ENCODE measurements around the gene SLC11A2.

Gene SLC11A2

GRCh38 chr12:50990147-50990727 is 35.9 kb downstream of the SLC11A2 start:
- no peak for ATAC-seq
- TF ChIP-seq CSRNP3 (CRISPR knock-in tag; IDR thresholded peaks at IDR 0.05) = no peak
- no peak for TF ChIP-seq ZC3H10 (CRISPR knock-in tag; IDR thresholded peaks at IDR 0.05)
- no peak for TF ChIP-seq ZNF8 (CRISPR knock-in tag; IDR thresholded peaks at IDR 0.05)
- TF ChIP-seq ISL1 (CRISPR knock-in tag; IDR thresholded peaks at IDR 0.05) = no peak
- no peak for TF ChIP-seq ESRRG (CRISPR knock-in tag; IDR thresholded peaks at IDR 0.05)
- TF ChIP-seq, protein P1, sequence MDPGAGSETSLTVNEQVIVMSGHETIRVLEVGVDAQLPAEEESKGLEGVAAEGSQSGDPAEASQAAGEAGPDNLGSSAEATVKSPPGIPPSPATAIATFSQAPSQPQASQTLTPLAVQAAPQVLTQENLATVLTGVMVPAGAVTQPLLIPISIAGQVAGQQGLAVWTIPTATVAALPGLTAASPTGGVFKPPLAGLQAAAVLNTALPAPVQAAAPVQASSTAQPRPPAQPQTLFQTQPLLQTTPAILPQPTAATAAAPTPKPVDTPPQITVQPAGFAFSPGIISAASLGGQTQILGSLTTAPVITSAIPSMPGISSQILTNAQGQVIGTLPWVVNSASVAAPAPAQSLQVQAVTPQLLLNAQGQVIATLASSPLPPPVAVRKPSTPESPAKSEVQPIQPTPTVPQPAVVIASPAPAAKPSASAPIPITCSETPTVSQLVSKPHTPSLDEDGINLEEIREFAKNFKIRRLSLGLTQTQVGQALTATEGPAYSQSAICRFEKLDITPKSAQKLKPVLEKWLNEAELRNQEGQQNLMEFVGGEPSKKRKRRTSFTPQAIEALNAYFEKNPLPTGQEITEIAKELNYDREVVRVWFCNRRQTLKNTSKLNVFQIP (CRISPR knock-in tag; IDR thresholded peaks at IDR 0.05; ENCODE audit: borderline replicate concordance, low read depth) = no peak
- TF ChIP-seq TCF4 (CRISPR knock-in tag; IDR thresholded peaks at IDR 0.05; ENCODE audit: borderline replicate concordance) = no peak
- TF ChIP-seq PPARA (CRISPR knock-in tag; IDR thresholded peaks at IDR 0.05; ENCODE audit: borderline replicate concordance) = no peak
- TF ChIP-seq, protein P2, sequence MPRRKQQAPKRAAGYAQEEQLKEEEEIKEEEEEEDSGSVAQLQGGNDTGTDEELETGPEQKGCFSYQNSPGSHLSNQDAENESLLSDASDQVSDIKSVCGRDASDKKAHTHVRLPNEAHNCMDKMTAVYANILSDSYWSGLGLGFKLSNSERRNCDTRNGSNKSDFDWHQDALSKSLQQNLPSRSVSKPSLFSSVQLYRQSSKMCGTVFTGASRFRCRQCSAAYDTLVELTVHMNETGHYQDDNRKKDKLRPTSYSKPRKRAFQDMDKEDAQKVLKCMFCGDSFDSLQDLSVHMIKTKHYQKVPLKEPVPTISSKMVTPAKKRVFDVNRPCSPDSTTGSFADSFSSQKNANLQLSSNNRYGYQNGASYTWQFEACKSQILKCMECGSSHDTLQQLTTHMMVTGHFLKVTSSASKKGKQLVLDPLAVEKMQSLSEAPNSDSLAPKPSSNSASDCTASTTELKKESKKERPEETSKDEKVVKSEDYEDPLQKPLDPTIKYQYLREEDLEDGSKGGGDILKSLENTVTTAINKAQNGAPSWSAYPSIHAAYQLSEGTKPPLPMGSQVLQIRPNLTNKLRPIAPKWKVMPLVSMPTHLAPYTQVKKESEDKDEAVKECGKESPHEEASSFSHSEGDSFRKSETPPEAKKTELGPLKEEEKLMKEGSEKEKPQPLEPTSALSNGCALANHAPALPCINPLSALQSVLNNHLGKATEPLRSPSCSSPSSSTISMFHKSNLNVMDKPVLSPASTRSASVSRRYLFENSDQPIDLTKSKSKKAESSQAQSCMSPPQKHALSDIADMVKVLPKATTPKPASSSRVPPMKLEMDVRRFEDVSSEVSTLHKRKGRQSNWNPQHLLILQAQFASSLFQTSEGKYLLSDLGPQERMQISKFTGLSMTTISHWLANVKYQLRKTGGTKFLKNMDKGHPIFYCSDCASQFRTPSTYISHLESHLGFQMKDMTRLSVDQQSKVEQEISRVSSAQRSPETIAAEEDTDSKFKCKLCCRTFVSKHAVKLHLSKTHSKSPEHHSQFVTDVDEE (CRISPR knock-in tag; IDR thresholded peaks at IDR 0.05) = no peak

DNA sequence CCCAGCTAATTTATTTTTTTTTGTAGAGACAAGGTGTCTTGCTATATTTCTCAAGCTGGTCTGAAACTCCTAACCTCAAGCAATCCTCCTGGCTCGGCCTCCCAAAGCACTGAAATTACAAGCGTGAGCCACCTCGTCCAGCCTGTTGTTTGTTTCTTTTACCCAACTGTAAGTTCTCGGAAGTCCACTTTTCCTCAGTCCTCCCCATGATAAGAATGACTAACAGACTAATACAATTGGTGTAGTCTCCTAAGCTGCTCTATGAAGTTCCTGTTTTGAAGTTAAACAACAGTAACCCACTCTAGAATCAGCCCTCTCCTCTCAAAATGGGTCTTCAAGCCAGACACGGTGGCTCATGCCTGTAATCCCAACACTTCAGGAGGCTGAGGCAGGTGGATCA is 37.3 kb downstream of the SLC11A2 start:
- TF ChIP-seq, protein P3, sequence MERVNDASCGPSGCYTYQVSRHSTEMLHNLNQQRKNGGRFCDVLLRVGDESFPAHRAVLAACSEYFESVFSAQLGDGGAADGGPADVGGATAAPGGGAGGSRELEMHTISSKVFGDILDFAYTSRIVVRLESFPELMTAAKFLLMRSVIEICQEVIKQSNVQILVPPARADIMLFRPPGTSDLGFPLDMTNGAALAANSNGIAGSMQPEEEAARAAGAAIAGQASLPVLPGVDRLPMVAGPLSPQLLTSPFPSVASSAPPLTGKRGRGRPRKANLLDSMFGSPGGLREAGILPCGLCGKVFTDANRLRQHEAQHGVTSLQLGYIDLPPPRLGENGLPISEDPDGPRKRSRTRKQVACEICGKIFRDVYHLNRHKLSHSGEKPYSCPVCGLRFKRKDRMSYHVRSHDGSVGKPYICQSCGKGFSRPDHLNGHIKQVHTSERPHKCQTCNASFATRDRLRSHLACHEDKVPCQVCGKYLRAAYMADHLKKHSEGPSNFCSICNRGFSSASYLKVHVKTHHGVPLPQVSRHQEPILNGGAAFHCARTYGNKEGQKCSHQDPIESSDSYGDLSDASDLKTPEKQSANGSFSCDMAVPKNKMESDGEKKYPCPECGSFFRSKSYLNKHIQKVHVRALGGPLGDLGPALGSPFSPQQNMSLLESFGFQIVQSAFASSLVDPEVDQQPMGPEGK (CRISPR knock-in tag; IDR thresholded peaks at IDR 0.05; ENCODE audit: borderline replicate concordance) = no peak
- TF ChIP-seq RARB (CRISPR knock-in tag; IDR thresholded peaks at IDR 0.05) (no peak), TOX (CRISPR knock-in tag; IDR thresholded peaks at IDR 0.05; ENCODE audit: borderline replicate concordance) (no peak)
- ATAC-seq = no peak

GRCh38 chr12:50988051-50988450 is 38.1 kb downstream of the SLC11A2 start:
- ATAC-seq = no peak
- TF ChIP-seq, protein P1 (CRISPR knock-in tag; IDR thresholded peaks at IDR 0.05; ENCODE audit: borderline replicate concordance, low read depth) = no peak
- TF ChIP-seq, protein P2 (CRISPR knock-in tag; IDR thresholded peaks at IDR 0.05) = no peak
- TF ChIP-seq ZC3H10 (CRISPR knock-in tag; IDR thresholded peaks at IDR 0.05) = no peak
- TF ChIP-seq CREB5 (CRISPR knock-in tag; IDR thresholded peaks at IDR 0.05; ENCODE audit: low read depth) = no peak
- TF ChIP-seq TOX (CRISPR knock-in tag; IDR thresholded peaks at IDR 0.05; ENCODE audit: borderline replicate concordance) = no peak
- TF ChIP-seq BACH2 (CRISPR knock-in tag; IDR thresholded peaks at IDR 0.05; ENCODE audit: borderline replicate concordance) = no peak
- no peak for TF ChIP-seq SNAI2 (CRISPR knock-in tag; IDR thresholded peaks at IDR 0.05)
- TF ChIP-seq, protein P3 (CRISPR knock-in tag; IDR thresholded peaks at IDR 0.05; ENCODE audit: borderline replicate concordance) = no peak
- TF ChIP-seq CSDC2 (CRISPR knock-in tag; IDR thresholded peaks at IDR 0.05) = no peak
- no peak for TF ChIP-seq PPARA (CRISPR knock-in tag; IDR thresholded peaks at IDR 0.05; ENCODE audit: borderline replicate concordance)
- no peak for TF ChIP-seq RARB (CRISPR knock-in tag; IDR thresholded peaks at IDR 0.05)
- no peak for TF ChIP-seq ZNF565 (CRISPR knock-in tag; conservative IDR thresholded peaks at IDR 0.05; ENCODE audit: low read depth)
- no peak for TF ChIP-seq ZFP30 (CRISPR knock-in tag; IDR thresholded peaks at IDR 0.05)
- TF ChIP-seq ESRRG (CRISPR knock-in tag; IDR thresholded peaks at IDR 0.05) = no peak
- no peak for TF ChIP-seq ZNF8 (CRISPR knock-in tag; IDR thresholded peaks at IDR 0.05)
- no peak for TF ChIP-seq ZFP3 (CRISPR knock-in tag; IDR thresholded peaks at IDR 0.05)
- TF ChIP-seq ZNF70 (CRISPR knock-in tag; IDR thresholded peaks at IDR 0.05) = no peak
- no peak for TF ChIP-seq GLIS3 (CRISPR knock-in tag; IDR thresholded peaks at IDR 0.05)
- no peak for TF ChIP-seq TCF4 (CRISPR knock-in tag; IDR thresholded peaks at IDR 0.05; ENCODE audit: borderline replicate concordance)
